ENCODE results near the gene CNIH3.
"Not testable (repeated sequence)": the region's sequence is repeated elsewhere in the genome, so short reads cannot be mapped to it uniquely, and the experiment has no call there.

The CNIH3 gene

DNA sequence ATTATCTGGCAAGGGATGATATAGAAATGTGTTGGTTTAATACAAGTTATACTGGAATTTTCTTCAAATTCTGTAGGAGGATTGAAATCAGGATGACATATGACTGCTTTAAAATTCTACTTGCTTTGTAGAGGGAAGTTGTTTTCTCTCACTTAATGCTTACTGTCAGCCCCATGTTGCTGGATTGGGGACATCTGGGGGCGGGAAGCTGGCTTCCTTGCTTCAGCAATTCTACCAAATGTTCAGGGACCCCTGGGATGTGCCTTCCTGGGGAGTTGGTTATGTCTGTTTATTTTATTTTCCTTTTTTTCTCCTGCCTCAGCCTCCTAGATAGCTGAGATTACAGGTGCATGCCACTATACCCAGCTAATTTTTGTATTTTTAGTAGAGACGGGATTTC lies 63.5 kb downstream of the CNIH3 start:
- Mint-ChIP-seq H3K4me3 (no peak overlapping the region), H3K27ac (no peak overlapping the region), H3K27me3 (peaks cover 14% of the 10 kb centered on the region), H3K9me3 (no peaks in the 10 kb centered on the region), H3K36me3 (no peaks in the 10 kb centered on the region), H3K4me1 (no peaks in the 10 kb centered on the region)
- ATAC-seq: no peak

DNA sequence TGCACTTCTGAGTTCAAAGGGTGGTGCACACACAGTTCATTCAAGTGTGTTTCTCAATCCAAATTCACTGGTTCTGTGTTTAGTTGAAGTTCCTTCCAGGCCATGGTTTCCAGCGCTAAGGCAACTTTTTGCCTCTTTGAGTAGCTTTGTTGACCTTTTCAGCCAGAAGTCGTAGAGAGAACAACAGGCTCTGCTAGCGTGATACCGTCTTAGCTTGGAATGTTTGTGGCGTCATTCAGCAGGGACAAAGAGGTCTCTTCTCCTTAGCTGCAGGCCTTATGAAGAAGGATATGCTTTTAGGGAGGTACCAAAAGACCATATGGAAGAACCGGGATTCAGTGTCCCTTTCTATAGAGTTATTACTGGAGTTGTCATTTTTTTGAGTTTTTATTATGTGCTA lies 65.7 kb downstream of the CNIH3 start:
- H3K4me3 Mint-ChIP-seq: no peak overlapping the region
- no peaks in the 10 kb centered on the region for H3K36me3 Mint-ChIP-seq
- H3K9me3 Mint-ChIP-seq: no peaks in the 10 kb centered on the region
- H3K4me1 Mint-ChIP-seq: no peaks in the 10 kb centered on the region
- no peak overlapping the region for H3K27ac Mint-ChIP-seq
- no peak for ATAC-seq
- H3K27me3 Mint-ChIP-seq: no peaks in the 10 kb centered on the region

DNA sequence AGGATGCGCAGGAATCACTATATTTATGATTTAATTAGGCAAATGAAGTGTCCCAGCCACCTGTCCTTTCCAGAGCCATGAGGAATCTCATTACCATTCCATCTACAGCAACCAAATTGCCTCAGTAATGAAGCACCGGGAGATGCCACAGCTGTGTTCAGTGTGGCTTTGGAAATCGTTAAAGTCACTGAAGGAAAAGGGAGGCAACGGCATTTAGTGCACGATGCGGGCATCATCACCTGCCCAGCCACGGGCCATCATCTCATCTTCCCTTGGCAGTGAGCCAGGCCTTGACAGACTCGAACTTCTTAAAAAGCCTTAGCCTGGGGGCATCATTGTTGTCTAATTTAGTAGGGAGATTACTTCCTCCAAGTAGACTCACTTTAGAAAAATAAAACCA lies 67.8 kb downstream of the CNIH3 start:
- no peaks in the 10 kb centered on the region for H3K36me3 Mint-ChIP-seq
- H3K4me3 Mint-ChIP-seq: no peak overlapping the region
- H3K27me3 Mint-ChIP-seq: no peaks in the 10 kb centered on the region
- no peak overlapping the region for H3K27ac Mint-ChIP-seq
- H3K4me1 Mint-ChIP-seq: no peaks in the 10 kb centered on the region
- H3K9me3 Mint-ChIP-seq: no peaks in the 10 kb centered on the region
- no peak for ATAC-seq

DNA sequence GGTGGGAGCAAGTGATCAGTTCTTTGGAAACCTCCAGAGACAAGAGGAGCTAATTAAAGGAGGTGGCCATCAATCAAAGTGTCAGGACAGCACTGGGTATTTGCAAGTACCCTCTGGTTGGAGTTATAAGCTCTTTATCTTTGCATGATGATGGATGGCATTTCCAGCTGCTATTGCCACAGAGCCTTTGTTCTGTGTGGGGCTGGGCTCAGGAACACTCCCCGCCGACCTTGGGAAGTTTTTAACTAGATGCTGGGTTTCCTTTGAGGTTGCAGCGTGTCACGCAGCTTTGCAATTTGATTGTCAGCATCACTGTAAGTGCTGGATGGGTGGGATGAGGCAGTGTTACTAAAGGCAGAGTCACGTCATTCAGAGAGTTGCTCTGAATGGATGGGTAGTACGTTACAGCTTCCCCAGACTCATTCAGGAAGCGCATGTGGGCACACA lies 68.9 kb downstream of the CNIH3 start:
- Mint-ChIP-seq H3K27me3 (no peaks in the 10 kb centered on the region), H3K4me1 (no peaks in the 10 kb centered on the region), H3K36me3 (no peaks in the 10 kb centered on the region), H3K9me3 (no peaks in the 10 kb centered on the region), H3K27ac (no peak overlapping the region), H3K4me3 (no peak overlapping the region)
- ATAC-seq: no peak

DNA sequence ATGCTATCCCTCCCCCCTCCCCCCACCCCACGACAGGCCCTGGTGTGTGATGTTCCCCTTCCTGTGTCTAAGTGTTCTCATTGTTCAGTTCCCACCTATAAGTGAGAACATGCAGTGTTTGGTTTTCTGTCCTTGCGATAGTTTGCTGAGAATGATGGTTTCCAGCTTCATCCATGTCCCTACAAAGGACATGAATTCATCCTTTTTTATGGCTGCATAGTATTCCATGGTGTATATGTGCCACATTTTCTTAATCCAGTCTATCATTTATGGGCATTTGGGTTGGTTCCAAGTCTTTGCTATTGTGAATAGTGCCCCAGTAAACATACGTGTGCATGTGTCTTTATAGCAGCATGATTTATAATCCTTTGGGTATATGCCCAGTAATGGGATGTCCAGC lies 70.0 kb downstream of the CNIH3 start:
- H3K4me1 Mint-ChIP-seq, H3K9me3 Mint-ChIP-seq: not testable (repeated sequence)

DNA sequence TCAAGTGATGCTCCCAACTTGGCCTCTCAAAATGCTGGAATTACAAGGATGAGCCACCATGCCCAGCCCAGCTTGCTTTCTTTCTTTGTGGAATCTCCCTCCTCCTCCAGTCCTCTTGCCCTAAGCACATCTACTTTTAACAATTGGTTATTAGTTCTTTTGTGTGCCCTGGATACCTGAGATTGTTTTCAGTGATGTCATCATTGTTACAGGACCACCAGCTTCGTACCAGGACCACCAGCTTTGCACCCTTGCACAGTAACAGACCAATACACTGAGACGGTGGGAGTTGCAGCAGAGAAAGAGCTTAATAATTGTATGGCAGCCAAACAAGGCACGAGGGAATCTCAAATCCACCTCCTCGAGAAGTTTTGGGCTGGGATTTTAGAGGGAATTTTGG lies 71.3 kb downstream of the CNIH3 start:
- H3K4me3 Mint-ChIP-seq: no peak overlapping the region
- no peaks in the 10 kb centered on the region for H3K4me1 Mint-ChIP-seq
- ATAC-seq: no peak
- no peaks in the 10 kb centered on the region for H3K27me3 Mint-ChIP-seq
- no peaks in the 10 kb centered on the region for H3K9me3 Mint-ChIP-seq
- no peak overlapping the region for H3K27ac Mint-ChIP-seq
- H3K36me3 Mint-ChIP-seq: no peaks in the 10 kb centered on the region

More for the DNA sequence above, 70.0 kb downstream of the CNIH3 start:
- not testable (repeated sequence) for H3K27ac Mint-ChIP-seq, H3K4me3 Mint-ChIP-seq, ATAC-seq, H3K27me3 Mint-ChIP-seq, H3K36me3 Mint-ChIP-seq

DNA sequence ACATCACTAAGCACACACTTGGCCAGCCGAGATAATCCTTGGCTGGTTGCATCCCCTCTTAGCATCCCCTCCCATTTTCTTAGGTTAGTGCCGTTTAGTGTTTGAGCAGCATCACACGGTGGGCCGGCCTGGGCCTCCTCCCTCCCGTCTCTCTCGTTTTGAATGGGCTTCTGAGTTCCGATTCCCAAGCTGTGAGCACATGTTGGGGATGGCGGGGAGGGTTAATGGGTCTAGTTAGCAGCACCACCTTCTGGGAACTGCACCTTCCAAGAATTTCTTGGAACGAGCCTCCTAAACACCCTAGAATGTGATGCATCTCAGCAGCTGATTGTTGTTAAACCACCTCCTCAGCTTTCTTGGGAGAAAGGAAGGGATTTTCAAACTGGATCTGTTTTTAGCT lies 73.3 kb downstream of the CNIH3 start:
- H3K9me3 Mint-ChIP-seq: no peaks in the 10 kb centered on the region
- peaks cover 8% of the 10 kb centered on the region for H3K27me3 Mint-ChIP-seq
- H3K36me3 Mint-ChIP-seq: no peaks in the 10 kb centered on the region
- no peak overlapping the region for H3K4me3 Mint-ChIP-seq
- no peak for ATAC-seq
- no peak overlapping the region for H3K27ac Mint-ChIP-seq
- no peaks in the 10 kb centered on the region for H3K4me1 Mint-ChIP-seq

DNA sequence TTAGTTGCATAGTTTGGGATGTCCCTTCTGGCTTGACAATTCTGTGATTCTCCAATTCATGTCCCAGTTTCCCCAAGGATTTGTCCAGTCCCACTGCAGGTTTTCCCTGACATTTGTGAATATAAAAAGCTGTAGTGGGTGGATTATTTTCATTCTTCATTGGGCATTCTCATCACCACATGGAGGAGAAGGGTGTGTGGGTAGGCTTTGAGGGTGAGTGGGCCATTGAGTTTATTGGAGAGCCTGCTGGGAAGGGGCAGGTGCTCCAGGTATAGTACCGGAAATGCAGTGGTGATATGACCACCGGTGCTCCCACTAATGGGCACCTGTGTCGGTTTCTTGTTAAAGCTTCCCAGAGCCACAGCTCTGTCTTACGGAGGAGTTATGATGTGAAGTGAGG lies 74.5 kb downstream of the CNIH3 start:
- peaks cover 8% of the 10 kb centered on the region for H3K27me3 Mint-ChIP-seq
- no peaks in the 10 kb centered on the region for H3K4me1 Mint-ChIP-seq
- no peaks in the 10 kb centered on the region for H3K36me3 Mint-ChIP-seq
- H3K9me3 Mint-ChIP-seq: no peaks in the 10 kb centered on the region
- no peak overlapping the region for H3K27ac Mint-ChIP-seq
- ATAC-seq: no peak
- no peak overlapping the region for H3K4me3 Mint-ChIP-seq

DNA sequence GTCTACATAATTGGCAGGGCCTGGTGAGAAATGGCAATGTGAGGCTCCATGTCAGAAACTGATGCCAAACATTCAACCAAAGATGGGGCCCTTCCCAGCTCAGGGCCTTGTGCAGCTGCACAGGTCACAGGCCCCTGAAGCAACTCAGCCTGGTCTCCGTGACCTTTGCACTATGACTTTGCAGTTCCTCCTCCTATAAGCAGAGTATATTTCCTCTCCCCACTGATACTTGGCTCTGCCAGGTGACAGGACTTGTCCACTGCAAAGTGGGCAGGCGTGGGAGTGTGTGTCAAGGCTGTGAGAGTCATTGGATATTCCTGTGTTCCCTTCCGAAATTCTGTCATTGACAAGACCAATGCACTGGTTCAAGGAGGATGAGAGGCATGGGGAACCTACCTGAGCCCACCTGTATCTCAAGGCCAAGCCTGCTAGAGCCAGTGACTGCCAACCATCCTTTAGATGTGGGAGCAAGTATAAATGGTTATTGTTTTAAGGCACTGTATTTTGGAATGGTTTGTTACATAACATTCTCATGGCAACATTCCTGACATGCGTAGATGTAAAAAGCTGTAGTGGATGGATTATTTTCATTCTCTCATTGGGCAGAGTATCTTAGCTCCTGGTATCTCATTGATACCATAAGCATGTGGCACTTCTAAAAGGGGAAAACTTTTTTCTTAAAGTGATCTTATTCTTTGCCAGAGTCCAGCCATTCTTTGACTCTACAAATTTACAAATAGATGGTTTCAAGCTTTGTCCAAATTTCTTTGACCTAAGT lies 75.2 kb downstream of the CNIH3 start:
- H3K4me3 Mint-ChIP-seq: no peak overlapping the region
- H3K36me3 Mint-ChIP-seq: no peaks in the 10 kb centered on the region
- H3K9me3 Mint-ChIP-seq: no peaks in the 10 kb centered on the region
- peaks cover 8% of the 10 kb centered on the region for H3K27me3 Mint-ChIP-seq
- no peak for ATAC-seq
- H3K27ac Mint-ChIP-seq: no peak overlapping the region
- H3K4me1 Mint-ChIP-seq: no peaks in the 10 kb centered on the region

DNA sequence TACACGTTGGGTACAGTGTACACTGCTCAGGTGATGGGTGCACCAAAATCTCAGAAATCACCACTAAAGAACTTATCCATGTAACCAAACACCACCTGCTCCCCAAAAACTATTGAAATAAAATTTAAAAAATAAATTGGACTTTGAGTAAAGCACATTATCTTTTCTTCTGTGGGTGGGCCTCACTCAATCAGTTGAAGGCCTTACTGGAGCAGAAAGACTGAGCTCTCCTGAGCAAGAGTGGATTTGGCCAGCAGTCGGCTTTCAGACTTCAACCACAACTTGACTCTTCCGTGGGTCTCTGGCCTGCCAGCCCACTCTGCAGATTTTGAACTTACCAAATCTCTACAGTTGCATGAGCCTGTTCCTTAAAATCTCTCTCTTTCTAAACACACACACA lies 78.9 kb downstream of the CNIH3 start:
- ATAC-seq: no peak
- Mint-ChIP-seq H3K36me3 (no peaks in the 10 kb centered on the region), H3K9me3 (no peaks in the 10 kb centered on the region), H3K27me3 (peaks cover 8% of the 10 kb centered on the region), H3K27ac (no peak overlapping the region), H3K4me1 (no peaks in the 10 kb centered on the region), H3K4me3 (no peak overlapping the region)

DNA sequence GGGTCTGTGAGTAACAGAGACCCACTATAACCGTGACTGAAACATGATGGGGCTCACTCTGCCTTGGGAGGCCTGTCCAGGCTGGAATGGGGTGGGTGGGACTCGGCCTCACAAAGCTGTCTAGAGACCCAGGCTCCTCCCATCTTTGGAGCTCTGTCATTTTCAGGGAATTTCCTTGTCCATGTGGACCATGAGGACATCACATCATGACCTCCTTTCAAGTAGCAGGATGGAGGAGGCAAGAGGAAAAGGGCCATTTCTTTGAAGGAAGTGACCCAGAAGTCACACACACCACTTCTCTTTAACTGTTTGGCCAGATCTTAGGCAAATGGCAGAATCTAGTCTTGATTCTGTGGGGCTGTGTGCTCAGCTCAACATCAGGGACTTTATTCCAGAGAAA lies 79.9 kb downstream of the CNIH3 start:
- peaks cover 8% of the 10 kb centered on the region for H3K27me3 Mint-ChIP-seq
- no peak overlapping the region for H3K4me3 Mint-ChIP-seq
- H3K36me3 Mint-ChIP-seq: no peaks in the 10 kb centered on the region
- H3K27ac Mint-ChIP-seq: no peak overlapping the region
- no peak for ATAC-seq
- no peaks in the 10 kb centered on the region for H3K4me1 Mint-ChIP-seq
- no peaks in the 10 kb centered on the region for H3K9me3 Mint-ChIP-seq

DNA sequence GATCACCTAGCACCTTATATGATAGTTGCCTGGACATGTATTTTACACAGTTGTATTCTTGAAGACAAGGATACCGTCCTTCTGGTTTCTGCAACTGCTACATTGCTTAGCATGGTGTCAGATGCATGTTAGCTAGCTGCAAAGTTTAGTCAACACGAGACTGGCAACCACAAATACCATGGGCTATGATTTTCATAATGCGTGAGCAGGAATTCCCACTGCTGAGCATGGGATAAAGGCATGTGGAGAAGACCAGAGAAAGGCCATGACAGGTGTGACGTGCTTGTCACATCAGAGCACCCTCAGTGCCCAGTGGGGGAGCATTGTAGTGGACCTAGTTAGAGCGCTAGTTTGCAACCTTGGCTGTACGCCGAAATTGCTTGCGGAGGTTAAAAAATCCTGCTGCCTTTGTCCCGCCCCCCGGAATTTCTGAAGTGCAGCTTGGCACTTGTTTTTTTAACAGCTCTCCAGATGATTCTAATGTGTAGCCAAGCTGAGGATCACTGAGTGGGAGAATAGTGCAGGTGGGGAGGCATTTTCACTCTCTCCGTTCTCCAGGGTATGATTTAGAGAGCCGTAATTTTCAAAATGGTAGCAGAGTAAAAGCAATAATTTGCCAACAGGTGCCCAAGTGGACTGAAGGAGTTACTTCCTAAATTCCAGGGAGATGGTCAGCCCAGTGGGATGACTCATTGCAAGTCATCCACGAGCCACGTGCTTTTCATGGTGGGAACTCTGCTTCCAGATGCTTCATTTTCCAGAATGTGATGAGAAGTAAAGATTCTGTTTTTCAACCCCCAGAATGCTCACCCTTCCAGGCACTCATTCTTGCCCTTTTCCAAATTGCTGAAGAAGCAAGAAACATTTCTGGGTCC lies 81.0 kb downstream of the CNIH3 start:
- no peak for ATAC-seq

DNA sequence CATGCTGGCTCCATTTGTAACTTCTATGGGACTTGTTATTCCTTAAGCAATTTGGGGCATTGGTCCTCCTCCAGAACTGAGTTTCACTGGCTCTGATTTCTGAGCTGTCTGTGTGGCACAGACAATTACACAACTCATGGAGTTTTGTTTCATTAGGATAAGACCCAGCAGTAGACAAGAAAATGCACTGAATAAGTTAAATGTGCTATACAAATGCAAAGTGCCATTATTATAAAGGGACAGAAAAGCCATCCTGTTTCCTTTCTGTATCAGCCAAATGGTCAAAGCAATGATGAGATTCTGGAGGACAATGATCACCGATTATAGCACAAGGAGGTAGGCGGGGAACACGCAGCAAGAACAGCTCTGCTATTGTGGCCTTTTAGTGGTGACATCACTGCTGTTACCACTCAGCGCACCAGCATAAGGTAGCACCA lies 81.9 kb downstream of the CNIH3 start:
- no peak for ATAC-seq
- H3K27me3 Mint-ChIP-seq: peaks cover 6% of the 10 kb centered on the region
- H3K27ac Mint-ChIP-seq: no peak overlapping the region
- no peak overlapping the region for H3K4me3 Mint-ChIP-seq
- H3K4me1 Mint-ChIP-seq: no peaks in the 10 kb centered on the region
- no peaks in the 10 kb centered on the region for H3K36me3 Mint-ChIP-seq
- H3K9me3 Mint-ChIP-seq: no peaks in the 10 kb centered on the region

More for the DNA sequence above, 81.0 kb downstream of the CNIH3 start:
- Mint-ChIP-seq H3K36me3 (no peaks in the 10 kb centered on the region), H3K27ac (no peak overlapping the region), H3K9me3 (no peaks in the 10 kb centered on the region), H3K4me3 (no peak overlapping the region), H3K27me3 (peaks cover 8% of the 10 kb centered on the region), H3K4me1 (no peaks in the 10 kb centered on the region)

DNA sequence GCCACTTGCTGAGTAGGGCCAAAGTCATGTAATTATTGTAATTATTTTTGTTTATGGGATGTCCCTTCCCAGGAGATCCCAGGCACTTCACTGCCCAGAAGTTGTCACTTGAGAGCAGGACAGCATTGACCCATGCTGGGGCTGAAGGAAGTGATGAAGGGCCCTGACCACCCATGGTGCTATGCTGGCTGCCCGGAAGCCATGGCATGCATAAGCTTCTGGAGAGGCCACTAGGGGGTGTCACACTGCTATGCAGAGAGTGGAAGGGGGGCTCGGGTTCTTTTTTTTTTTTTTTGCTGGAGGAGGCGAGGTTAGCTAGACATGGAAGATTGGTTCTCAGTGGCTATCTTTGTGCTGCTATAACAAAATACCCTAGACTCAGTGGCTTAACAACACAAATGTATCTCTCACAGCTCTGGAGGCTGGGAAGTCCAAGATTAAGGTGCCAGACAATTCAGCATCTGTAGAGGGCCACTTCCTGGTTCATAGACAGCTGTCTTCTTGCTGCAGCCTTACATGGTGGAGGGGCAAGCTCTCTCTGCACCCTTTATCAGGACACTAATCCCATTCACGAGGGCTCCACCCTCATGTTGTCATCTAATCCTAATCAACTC lies 84.9 kb downstream of the CNIH3 start:
- Mint-ChIP-seq H3K36me3 (no peaks in the 10 kb centered on the region), H3K27ac (no peak overlapping the region), H3K27me3 (no peaks in the 10 kb centered on the region), H3K4me3 (no peak overlapping the region), H3K4me1 (no peaks in the 10 kb centered on the region), H3K9me3 (no peaks in the 10 kb centered on the region)
- no peak for ATAC-seq

DNA sequence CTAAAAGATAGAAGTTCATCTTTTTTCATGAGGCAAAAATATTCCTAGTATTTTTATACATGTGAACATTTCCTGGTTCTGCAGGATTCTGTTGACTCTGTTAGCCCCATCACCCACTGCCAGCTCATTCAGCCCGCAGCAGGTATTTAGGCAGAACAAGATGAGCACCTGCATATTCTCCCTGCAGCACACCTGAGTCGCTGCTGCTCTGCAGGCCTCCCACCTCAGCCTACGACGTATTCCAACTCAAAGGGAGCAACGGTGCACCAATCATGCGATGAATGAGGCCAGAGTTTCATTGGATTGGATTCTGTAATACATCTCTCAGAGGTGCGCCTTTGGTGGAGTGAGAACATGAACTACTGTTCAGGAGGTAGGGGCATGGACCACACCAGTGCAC lies 87.6 kb downstream of the CNIH3 start:
- Mint-ChIP-seq H3K4me3 (no peak overlapping the region), H3K9me3 (no peaks in the 10 kb centered on the region), H3K4me1 (no peaks in the 10 kb centered on the region), H3K27ac (no peak overlapping the region), H3K27me3 (peaks cover 12% of the 10 kb centered on the region), H3K36me3 (no peaks in the 10 kb centered on the region)
- ATAC-seq: peak; percentile 11
